ENCODE measurements around the gene EIF6.

EIF6 gene

DNA sequence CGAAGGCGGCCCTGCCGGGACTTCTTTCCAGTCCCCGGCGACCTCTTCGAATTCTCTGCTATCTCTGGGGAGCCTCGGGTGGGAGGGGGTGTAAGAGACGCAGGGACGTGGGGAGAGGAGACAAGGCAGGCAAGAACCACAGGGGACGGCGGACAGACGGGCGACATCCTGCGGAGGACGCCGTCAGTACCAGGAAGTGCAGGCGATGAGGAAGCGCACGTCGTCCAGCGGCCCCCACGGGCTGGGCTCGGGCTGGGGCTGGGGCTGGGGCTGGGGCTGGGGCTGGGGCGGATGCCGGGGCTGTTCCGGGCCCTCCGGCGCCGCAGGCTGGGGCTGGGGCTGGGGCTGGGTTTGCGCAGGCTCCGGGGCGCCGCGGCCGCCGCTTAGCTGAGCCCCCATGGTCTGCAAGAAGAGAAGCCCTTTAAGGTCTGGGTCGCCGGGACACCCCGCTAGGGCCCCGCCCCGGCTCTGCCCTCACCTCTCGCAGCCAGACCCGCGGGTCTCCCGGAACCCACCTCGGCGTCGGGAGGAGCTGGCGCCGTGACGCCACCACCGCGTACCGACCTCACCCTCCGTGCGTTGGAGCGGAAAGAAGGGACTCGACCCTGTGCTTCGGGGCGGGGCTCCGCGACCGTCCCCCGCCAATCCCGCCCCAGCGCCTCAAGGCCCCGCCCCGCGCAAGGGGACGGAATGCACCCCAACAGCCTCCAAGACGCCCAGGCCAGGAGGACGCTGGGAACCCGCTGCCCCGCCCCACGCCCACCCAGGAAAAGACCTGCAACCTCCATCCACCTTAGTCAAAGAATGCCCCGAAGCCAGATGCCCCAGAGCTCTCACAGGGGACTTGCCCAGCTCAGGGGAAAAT, 6.8 kb downstream of the EIF6 start, which contains the start of gene MMP24OS (continued):
- peak; percentile 50; the same call in 1 of the 2 replicates for TF ChIP-seq GLIS2 (tag by site-specific recombination; IDR thresholded peaks at IDR 0.05)
- TF ChIP-seq, protein P1, sequence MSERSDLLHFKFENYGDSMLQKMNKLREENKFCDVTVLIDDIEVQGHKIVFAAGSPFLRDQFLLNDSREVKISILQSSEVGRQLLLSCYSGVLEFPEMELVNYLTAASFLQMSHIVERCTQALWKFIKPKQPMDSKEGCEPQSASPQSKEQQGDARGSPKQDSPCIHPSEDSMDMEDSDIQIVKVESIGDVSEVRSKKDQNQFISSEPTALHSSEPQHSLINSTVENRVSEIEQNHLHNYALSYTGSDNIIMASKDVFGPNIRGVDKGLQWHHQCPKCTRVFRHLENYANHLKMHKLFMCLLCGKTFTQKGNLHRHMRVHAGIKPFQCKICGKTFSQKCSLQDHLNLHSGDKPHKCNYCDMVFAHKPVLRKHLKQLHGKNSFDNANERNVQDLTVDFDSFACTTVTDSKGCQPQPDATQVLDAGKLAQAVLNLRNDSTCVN (tag by site-specific recombination; optimal IDR thresholded peaks at IDR 0.05) = peak; percentile 46
- TF ChIP-seq ZNF48 (tag by site-specific recombination; IDR thresholded peaks at IDR 0.05) = no peak
- TF ChIP-seq, protein P2, sequence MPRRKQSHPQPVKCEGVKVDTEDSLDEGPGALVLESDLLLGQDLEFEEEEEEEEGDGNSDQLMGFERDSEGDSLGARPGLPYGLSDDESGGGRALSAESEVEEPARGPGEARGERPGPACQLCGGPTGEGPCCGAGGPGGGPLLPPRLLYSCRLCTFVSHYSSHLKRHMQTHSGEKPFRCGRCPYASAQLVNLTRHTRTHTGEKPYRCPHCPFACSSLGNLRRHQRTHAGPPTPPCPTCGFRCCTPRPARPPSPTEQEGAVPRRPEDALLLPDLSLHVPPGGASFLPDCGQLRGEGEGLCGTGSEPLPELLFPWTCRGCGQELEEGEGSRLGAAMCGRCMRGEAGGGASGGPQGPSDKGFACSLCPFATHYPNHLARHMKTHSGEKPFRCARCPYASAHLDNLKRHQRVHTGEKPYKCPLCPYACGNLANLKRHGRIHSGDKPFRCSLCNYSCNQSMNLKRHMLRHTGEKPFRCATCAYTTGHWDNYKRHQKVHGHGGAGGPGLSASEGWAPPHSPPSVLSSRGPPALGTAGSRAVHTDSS (tag by site-specific recombination; IDR thresholded peaks at IDR 0.05) = no peak
- no peak for TF ChIP-seq ZNF792 (tag by site-specific recombination; IDR thresholded peaks at IDR 0.05)
- TF ChIP-seq ZNF341 (tag by site-specific recombination; IDR thresholded peaks at IDR 0.05; ENCODE audit: low read depth) = peak; percentile 52; the same call in 1 of the 2 replicates
- TF ChIP-seq ZNF138 (tag by site-specific recombination; IDR thresholded peaks at IDR 0.05; ENCODE audit: borderline replicate concordance) = no peak
- peak; percentile 53; the same call in 1 of the 2 replicates for TF ChIP-seq EGR2 (tag by site-specific recombination; IDR thresholded peaks at IDR 0.05; ENCODE audit: low read depth)
- no peak for TF ChIP-seq ZNF660 (tag by site-specific recombination; IDR thresholded peaks at IDR 0.05)
- TF ChIP-seq, protein P3, sequence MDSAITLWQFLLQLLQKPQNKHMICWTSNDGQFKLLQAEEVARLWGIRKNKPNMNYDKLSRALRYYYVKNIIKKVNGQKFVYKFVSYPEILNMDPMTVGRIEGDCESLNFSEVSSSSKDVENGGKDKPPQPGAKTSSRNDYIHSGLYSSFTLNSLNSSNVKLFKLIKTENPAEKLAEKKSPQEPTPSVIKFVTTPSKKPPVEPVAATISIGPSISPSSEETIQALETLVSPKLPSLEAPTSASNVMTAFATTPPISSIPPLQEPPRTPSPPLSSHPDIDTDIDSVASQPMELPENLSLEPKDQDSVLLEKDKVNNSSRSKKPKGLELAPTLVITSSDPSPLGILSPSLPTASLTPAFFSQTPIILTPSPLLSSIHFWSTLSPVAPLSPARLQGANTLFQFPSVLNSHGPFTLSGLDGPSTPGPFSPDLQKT (IDR thresholded peaks at IDR 0.05; ENCODE audit: borderline replicate concordance, low read depth, low read length) = no peak
- TF ChIP-seq ZNF514 (tag by site-specific recombination; IDR thresholded peaks at IDR 0.05) = no peak
- TF ChIP-seq ZNF785 (tag by site-specific recombination; IDR thresholded peaks at IDR 0.05) = no peak
- peak; percentile 36; the same call in 1 of the 2 replicates for TF ChIP-seq IKZF3 (tag by site-specific recombination; IDR thresholded peaks at IDR 0.05)
- no peak for TF ChIP-seq GLI2 (tag by site-specific recombination; IDR thresholded peaks at IDR 0.05; ENCODE audit: borderline replicate concordance, low read depth)
- no peak for TF ChIP-seq ZNF777 (tag by site-specific recombination; IDR thresholded peaks at IDR 0.05; ENCODE audit: borderline replicate concordance)
- TF ChIP-seq ZNF366 (tag by site-specific recombination; conservative IDR thresholded peaks at IDR 0.05) = no peak
- no peak for TF ChIP-seq ZNF211 (tag by site-specific recombination; IDR thresholded peaks at IDR 0.05; ENCODE audit: low read depth)
- TF ChIP-seq ZNF324 (tag by site-specific recombination; IDR thresholded peaks at IDR 0.05) = no peak
- peak; percentile 50 for TF ChIP-seq ZFHX2 (tag by site-specific recombination; conservative IDR thresholded peaks at IDR 0.05)
- TF ChIP-seq ZNF184 (tag by site-specific recombination; IDR thresholded peaks at IDR 0.05) = no peak
- TF ChIP-seq, protein P4, sequence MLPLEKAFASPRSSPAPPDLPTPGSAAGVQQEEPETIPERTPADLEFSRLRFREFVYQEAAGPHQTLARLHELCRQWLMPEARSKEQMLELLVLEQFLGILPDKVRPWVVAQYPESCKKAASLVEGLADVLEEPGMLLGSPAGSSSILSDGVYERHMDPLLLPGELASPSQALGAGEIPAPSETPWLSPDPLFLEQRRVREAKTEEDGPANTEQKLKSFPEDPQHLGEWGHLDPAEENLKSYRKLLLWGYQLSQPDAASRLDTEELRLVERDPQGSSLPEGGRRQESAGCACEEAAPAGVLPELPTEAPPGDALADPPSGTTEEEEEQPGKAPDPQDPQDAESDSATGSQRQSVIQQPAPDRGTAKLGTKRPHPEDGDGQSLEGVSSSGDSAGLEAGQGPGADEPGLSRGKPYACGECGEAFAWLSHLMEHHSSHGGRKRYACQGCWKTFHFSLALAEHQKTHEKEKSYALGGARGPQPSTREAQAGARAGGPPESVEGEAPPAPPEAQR (tag by site-specific recombination; IDR thresholded peaks at IDR 0.05) = no peak
- no peak for TF ChIP-seq ZNF23 (tag by site-specific recombination; IDR thresholded peaks at IDR 0.05; ENCODE audit: borderline replicate concordance)
- no peak for TF ChIP-seq ZNF391 (tag by site-specific recombination; IDR thresholded peaks at IDR 0.05; ENCODE audit: borderline replicate concordance, low read depth)
- no peak for TF ChIP-seq TCF7L2 (IDR thresholded peaks at IDR 0.05; ENCODE audit: borderline replicate concordance, low read depth, low read length)
- TF ChIP-seq ZNF24 (tag by site-specific recombination; IDR thresholded peaks at IDR 0.05) = no peak
- TF ChIP-seq ZNF433 (tag by site-specific recombination; IDR thresholded peaks at IDR 0.05; ENCODE audit: low read depth) = no peak
- TF ChIP-seq ZNF140 (tag by site-specific recombination; IDR thresholded peaks at IDR 0.05) = no peak
- no peak for TF ChIP-seq ZNF423 (tag by site-specific recombination; IDR thresholded peaks at IDR 0.05)
- TF ChIP-seq ZNF121 (tag by site-specific recombination; IDR thresholded peaks at IDR 0.05) = no peak
- TF ChIP-seq ZNF2 (tag by site-specific recombination; IDR thresholded peaks at IDR 0.05) = no peak
- no peak for TF ChIP-seq RBAK (tag by site-specific recombination; IDR thresholded peaks at IDR 0.05)
- TF ChIP-seq, protein P5, sequence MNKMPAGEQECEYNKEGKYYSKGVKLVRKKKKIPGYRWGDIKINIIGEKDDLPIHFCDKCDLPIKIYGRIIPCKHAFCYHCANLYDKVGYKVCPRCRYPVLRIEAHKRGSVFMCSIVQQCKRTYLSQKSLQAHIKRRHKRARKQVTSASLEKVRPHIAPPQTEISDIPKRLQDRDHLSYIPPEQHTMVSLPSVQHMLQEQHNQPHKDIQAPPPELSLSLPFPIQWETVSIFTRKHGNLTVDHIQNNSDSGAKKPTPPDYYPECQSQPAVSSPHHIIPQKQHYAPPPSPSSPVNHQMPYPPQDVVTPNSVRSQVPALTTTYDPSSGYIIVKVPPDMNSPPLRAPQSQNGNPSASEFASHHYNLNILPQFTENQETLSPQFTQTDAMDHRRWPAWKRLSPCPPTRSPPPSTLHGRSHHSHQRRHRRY (tag by site-specific recombination; IDR thresholded peaks at IDR 0.05) = no peak
- TF ChIP-seq MYNN (tag by site-specific recombination; IDR thresholded peaks at IDR 0.05; ENCODE audit: borderline replicate concordance) = no peak
- no peak for TF ChIP-seq ZNF548 (tag by site-specific recombination; IDR thresholded peaks at IDR 0.05)
- no peak for TF ChIP-seq ZNF837 (tag by site-specific recombination; IDR thresholded peaks at IDR 0.05)
- no peak for TF ChIP-seq TRIM28 (IDR thresholded peaks at IDR 0.05; ENCODE audit: borderline replicate concordance, low read length)

Data from HEK293 (cell line).